GM21381 (cell line): Measurements from ENCODE around the gene SGIP1.
A peak's percentile ranks its signal among the peaks of the same experiment; 100 is the strongest.

Source experiments
- ATAC-seq: cut with Tn5 transposase; IDR thresholded peaks from one replicate; pipeline ENCODE4 v1.9.1; 2021; ENCODE audit warnings: mild to moderate bottlenecking, moderate library complexity; ENCODE audit not compliant: unreplicated experiment

SGIP1 gene, protein sequence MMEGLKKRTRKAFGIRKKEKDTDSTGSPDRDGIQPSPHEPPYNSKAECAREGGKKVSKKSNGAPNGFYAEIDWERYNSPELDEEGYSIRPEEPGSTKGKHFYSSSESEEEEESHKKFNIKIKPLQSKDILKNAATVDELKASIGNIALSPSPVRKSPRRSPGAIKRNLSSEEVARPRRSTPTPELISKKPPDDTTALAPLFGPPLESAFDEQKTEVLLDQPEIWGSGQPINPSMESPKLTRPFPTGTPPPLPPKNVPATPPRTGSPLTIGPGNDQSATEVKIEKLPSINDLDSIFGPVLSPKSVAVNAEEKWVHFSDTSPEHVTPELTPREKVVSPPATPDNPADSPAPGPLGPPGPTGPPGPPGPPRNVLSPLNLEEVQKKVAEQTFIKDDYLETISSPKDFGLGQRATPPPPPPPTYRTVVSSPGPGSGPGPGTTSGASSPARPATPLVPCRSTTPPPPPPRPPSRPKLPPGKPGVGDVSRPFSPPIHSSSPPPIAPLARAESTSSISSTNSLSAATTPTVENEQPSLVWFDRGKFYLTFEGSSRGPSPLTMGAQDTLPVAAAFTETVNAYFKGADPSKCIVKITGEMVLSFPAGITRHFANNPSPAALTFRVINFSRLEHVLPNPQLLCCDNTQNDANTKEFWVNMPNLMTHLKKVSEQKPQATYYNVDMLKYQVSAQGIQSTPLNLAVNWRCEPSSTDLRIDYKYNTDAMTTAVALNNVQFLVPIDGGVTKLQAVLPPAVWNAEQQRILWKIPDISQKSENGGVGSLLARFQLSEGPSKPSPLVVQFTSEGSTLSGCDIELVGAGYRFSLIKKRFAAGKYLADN

DNA sequence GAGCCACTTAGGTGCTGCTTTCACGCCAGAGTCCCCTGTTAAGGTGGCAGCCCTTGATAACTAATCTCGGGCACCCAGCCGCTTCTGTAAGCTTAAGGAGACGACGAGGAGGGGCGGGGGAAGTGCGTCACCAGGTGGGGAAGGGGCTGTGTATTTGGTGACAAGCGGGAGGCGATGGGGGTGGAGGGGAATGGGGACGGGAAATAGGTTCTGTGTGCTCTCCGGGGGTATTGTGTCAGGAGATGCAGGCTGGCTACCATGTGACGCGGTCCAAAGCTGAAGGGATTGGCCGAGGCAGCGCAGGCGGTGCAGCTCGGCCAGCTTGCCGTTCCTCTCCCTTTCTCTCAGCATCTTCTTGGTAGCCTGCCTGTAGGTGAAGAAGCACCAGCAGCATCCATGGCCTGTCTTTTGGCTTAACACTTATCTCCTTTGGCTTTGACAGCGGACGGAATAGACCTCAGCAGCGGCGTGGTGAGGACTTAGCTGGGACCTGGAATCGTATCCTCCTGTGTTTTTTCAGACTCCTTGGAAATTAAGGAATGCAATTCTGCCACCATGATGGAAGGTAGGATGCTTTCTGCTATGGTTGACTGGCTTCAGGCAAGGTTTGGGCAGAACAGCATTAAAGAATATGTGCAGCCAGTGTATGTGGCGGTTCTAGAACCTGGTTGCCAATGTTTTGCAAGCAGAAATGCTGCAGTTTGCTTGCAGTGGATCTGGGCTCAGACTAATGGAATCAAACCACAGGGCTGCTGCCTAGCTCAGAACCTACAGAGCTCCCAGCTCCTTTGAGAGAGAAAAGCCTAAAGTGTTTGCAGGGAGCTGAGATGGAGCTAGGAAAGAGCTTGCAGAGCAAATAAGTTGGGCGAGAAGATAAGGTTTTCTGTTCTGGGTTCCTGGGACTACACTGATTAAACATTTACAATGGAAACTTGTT, at the start of gene SGIP1:
SGIP1 (plus strand) TSS at position 350 of the 937 bp plus-strand sequence; CDS start at position 556, 206 bp downstream.
- ATAC-seq: no peak

DNA sequence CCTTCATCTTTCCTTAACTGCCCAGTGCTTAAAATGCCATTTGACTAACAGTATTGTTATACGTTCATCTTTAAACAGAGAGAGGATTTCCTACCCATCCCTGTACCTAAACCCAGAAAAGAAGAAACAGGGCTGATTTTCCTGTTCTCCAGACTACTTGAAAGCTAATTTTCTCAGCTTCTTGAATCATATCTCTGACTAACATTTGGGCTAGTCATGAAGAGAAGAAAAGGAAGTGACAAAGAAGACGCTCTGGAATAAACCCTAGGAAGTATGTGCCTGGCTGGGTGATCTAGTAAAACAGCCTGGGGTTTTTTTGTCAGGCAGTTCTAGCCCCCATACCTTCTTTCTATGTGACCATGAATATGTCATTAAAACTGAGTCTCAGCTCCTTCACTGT, 44.8 kb upstream of the SGIP1 start:
- no peak for ATAC-seq

DNA sequence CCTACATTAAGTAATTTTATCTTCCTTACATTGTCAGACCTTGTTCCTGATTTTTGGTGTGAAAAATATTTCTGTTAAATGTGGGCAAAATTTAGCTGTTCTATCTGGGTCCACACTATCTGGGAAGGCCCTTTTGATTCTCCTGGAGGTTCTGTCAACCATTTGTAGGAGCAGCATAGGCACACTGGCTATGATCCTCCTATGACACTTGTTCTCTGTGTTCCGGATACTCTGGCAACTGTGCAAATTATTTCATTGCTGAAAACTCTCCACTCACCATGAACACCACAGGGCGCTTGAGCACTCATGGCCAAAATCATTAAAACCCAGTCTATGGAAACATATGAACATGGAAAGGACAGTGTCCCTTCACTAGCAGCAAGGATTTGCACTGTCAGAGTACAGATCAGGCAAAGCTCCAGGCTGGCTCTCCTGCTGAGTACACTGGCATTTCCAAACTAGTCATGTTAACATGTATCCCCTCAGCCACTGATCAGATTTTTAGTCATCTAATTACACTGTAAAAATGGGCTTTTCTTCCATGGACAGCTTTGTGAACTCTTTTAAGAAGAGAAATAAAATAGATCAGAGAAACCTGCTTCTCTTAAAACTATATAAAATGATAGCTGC, 43.9 kb upstream of the SGIP1 start:
- ATAC-seq: no peak

DNA sequence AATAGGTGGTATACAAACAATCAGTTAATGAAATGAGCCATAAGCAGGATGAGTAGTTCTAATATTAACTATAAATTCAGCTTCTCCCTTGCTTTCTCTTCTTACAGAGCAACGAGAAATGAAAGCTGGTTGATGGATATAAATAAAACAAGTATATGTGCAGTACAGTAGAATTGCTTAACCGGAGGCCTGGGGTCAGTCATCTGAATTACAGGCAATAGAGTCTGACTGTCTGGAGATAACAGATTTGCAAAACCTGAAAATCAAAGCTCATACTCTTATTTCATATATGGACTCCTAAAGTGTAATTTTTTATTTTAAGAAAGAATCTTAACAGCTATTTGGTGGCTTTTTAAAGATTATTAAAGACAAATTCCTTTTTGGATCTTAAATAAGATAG, 43.1 kb upstream of the SGIP1 start:
- ATAC-seq: no peak

DNA sequence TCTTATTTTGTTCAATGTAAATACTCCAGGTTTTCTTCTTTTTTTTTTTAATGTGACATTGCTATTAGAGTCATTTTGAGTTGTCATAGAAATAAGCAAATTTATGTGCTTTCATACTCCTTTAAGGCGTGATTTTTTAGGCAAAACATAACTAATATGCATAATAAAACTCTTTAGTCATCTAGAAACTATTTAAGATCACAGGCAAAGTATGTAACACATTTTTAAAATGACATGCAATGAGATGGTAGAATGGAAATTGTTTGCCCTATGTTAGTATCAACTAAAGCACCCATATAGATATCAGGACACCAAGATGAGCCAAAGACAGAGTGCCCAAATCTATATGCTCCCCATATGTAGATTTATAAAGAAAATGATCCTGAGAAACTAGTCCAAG, 41.5 kb upstream of the SGIP1 start:
- no peak for ATAC-seq

DNA sequence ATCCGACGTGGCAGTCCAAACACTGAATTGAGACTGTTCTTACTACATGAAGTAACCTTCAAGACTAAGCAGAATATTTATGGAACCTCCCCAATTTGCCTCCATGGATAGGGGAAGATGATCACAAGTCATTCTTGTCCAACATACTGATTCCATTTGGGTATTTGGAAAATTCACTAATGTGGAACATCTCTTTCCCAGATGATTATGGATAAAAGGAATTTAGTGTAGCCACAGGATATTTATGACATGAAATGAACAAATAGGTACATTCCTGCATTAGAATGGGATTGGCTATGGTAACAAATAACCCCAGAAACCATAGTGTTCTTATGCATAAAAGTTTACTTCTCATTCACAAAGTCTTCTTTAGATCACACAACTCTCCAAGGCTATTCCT, 40.2 kb upstream of the SGIP1 start:
- ATAC-seq: no peak

DNA sequence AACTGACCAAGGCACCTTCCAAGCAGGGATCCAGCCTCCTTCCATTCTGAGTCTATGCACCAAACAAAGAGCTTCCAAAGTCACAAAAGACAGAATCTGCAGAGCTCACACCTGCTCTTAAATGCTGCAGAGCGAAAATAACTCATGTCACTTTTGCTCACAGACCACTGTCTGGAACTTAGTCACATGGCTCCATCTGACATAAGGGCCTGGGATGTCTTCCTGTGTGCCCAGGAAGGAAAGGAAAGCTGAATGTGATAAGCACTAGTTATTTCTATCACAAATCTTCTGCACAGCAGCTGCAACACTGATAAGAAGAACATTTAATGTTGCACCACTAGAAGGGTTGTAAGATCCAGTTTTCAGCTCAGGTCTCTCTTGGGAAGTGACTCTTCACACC, 39.5 kb upstream of the SGIP1 start:
- ATAC-seq: no peak

DNA sequence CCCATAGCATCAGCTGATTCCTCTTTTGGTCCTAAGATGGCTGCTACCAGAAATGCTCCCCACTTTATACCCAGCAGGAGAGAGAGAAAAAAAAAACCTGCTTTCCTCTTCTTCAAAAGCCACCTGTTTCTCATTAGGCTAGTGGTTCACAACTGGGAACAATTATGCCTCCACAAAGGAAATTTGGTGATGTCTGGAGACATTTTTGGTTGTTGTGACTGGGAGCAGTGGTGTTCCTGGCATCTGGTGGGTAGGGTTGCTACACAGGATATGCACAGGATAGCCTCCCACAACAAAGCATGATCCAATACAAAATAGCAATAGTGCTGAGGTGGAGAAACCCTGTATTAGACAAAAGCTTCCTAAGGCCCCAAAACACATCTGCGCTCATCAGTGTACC, 38.5 kb upstream of the SGIP1 start:
- no peak for ATAC-seq

DNA sequence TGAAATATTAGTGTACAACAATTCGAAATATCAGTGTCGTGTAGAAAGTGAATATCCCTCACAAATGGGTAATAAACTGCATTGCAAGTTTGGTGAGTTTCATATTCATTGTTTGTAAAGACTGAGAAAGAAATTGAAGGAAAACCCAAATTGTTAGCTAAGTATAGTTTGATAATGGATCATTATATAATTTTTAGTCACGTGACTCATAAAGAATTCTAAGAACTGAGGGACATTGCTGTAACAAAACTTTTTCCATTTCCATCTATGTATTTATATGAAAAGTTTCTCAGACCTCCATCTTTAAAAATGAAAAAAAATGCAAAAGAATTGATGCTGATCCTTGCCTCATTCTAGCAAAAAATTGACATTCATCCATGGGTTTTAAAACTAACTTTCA, 36.0 kb upstream of the SGIP1 start:
- no peak for ATAC-seq

DNA sequence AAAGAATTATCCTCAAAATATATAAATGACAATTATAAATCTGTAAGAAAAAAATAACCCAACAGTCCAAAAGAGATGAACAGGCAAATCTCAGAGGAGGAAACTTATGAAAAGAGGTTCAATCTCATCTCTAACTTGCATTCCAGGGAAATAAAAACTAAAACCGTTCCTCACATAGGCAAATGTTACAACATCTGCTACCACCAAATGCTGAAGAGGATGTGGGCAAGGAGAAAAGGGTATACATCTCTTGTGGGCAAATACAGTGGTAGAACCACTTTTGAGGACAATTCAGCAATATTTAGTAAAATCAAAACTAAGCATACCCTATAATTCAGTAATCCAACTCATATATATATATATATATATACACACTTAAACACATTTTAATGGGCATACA, 33.7 kb upstream of the SGIP1 start:
- ATAC-seq: no peak

DNA sequence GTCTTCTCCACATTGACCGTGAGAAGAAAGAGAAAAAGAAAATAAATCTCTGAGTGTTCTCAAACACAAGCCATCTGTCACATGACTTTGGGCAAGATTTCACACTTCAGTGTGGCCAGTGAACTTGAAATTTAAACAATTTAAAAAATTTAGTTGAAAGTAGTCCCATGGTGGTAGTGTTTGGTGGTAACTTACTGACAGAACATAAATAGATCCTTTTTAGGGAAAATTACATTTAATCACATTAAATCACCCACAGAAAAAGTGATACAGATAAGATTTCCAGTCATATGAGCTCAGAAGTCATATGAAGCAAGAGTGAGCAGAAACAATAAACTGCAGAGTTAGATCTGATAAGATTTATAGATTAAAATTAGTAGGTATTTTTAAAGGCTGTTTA, 31.9 kb upstream of the SGIP1 start:
- ATAC-seq: no peak

DNA sequence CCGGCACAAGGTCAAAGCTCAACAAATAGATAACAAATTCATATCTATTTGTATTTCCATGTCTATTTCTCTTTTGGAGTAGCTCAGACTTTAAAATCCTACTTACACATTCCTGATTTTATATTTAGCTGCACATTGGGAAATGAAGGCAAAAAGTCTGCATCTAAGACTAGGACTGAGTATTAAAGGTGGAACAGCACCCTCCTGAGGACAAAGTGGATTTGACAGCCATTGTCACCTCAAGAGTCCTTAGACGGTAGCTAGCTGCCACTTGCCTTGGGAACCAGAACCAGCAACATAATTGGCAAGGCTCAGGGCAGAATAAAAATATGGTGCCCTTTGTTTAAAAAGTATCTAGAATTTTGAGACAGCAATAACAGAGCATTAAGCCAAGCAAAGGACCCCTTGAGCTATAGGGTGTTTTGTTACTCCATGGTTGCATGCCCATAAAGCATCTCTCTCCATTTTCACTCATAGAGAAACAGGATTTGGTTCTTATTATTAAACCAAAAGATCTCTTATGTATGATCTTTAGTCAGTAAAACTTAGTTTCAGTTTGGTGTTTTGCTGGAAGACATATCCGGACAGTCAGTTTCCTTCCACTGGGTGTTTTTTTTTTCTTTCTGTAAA, 30.0 kb upstream of the SGIP1 start:
- peak; percentile 86 for ATAC-seq

DNA sequence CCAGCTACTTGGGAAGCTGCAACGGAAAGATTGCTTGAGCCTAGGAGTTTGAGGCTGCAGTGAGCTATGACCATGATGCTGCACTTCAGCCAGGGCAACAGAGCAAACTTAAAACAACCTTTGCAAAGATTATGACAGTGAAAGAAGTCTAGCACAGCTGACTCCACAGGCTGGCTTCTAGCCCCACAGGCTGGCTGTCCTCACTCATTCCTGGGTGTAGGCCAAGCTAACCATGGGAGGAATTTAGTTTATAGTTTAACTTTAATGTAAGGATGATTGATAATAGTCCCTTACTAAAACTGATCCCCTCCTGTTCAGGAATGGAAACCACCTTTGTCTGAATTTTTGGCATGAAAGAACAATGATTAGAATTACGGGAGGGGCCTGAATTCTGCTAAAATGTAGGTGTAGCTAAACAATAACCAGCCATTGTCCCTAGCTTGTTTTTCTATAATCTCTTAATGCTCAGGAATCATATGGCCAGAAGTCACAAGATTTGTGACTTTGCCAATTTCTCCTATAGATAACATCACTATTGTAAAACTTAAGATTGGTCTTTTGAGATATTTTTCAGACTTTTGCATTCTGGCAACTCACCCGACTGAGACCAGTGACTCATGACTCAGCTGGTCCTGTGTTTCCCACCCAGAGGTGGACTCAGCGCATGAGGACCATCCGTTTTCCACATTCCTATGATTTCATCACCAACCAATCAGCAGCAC, 28.1 kb upstream of the SGIP1 start:
- ATAC-seq: no peak

DNA sequence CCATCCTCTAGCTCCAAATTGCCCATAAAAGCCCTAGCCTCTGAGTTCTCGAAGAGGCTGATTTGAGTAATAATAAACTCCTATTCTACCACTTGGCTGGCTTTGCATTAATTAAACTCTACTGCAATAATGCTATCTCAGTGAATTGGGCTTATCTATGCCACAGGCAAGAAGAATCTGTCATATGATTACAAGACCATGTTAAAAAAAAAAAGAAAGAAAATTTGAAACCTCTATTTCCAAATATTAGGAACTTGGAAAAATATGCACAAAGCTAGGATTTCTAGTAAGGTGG, 27.6 kb upstream of the SGIP1 start:
- no peak for ATAC-seq

DNA sequence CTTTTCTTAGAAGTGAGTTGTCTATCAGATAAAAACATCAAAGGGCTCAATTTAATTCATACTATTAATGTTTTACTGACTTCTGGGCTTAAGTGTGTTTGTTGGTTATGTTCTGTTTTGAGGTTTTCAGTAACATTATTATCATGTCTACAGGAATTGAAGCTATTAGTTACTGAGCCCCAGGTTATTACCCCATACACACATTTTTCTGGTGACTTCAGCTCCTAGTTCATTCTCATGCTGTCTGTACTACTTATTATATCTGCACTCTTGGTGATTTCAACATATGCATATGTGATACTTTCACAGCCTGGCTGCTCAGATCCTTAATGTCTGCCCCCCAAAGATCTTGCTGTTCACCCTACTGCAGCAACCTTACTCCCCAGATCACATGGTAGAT, 27.0 kb upstream of the SGIP1 start:
- ATAC-seq: no peak

DNA sequence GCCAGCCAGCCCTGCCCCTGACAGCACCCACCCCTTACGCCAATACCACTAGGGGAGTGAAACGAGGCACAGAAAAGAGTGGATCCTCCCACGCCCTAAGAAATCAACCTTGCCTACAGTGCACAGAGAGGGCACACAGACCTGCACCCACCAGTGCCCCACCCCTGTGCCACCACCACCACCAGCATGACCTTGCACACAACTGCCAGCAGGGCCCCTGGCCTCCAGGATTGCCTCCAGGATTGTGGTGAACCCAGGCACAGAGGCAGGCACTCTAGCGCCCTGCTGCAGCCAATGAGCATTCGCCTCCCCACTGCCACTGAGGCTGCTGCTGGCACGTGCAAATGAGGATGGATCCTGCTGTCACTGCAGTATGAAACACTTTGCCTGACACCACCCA, 23.5 kb upstream of the SGIP1 start:
- ATAC-seq: no peak

DNA sequence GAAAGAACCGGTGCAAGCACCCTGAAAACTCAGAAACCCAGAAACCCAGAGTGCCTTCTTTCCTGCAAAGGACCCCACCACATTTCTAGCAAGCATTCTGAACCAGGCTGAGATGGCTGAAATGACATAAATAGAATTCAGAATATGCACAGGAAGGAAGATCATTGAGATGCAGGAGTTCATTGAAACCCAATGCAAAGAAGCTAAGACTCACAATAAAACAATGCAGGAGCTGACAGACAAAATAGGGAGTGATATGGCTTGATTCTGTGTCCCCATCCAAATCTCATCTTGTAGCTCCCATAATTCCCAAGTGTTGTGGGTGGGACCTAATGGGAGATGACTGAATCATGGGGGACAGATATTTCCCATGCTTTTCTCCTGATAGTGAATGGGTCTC, 22.8 kb upstream of the SGIP1 start:
- ATAC-seq: no peak

DNA sequence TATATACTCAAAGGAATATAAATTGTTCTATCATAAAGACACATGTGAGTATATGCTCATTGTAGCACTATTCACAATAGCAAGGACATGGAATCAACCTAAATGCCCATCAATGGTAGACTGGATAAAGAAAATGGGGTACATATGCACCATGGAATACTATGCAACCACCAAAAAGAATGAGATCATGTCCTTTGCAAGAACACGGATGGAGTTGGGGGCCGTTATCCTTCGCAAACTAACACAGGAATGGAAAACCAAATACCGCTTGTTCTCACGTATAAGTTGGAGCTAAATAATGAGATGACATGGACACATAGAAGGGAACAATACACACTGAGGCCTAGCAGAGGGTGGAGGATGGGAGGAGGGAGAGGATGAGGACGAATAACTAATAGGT, 16.0 kb upstream of the SGIP1 start:
- ATAC-seq: no peak

DNA sequence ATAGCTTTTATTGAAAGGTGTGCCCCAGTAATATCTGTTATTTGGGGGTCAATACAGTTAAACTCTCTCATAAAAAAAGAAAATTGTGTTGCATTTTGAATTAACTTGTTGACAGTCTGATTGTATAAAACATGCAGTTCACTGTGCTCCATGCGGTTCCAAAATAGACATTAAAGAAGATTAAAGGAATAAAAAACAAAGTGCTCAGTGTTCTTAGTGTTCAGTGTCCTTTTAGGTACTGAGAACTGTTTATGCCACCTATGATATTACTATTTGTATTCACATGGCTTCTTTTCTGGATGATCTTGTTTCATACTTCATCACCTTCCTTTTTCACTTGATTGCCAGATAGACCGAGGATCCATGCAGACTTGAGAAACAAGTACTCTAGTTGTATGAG, 15.3 kb upstream of the SGIP1 start:
- no peak for ATAC-seq

DNA sequence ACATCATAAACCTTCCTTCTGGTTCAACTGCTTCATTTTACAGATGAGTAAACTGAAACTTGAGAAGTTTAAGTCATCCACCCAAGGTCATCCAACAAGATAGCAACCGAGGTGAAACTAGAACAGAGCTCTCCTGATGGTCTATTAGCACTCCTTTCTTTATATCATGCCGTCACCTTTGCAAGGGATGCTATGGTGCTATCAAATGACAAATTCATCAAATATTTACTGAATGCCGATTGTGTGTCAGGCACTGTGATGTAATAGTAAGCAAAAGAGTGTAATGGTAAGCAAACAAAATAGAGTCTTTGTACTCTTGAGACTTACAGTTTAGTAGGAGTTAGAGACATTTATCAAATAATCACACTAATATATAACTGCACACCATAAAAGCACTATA, 14.0 kb upstream of the SGIP1 start:
- no peak for ATAC-seq
